ENCODE results near the gene REV1. TPM values are rescaled to one million over a fixed set of nuclear protein-coding genes. Genes with fewer than 3 reads are reported as not detected.
A peak's percentile ranks its signal among the peaks of the same experiment; 100 is the strongest.

The REV1 gene
- total and polyA plus RNA-seq, 2 of the 13 experiments (the other 11 are each of a cell fraction or from before 2014, with no cell fraction given): 49.1 to 71.8 TPM

DNA sequence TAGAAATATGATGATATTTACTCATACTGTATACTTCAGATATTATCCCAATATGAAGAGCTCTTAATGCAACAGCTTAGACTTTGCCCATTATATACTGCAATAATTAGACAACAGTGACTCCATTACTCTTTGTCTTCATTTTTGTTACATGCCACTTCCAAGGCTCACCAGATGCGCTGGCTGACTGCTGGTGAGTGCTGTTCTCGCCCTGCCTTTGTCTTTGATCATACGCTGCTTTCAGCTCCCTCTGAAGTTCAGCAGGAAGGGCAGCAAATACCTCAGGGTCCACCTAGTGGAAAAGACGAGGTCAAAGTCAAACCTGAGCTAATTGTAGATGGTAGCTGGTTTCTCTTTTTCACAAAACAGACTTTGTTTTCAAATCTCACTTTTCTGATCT, 86.3 kb downstream of the REV1 start (continued):
- TF ChIP-seq, protein P1, sequence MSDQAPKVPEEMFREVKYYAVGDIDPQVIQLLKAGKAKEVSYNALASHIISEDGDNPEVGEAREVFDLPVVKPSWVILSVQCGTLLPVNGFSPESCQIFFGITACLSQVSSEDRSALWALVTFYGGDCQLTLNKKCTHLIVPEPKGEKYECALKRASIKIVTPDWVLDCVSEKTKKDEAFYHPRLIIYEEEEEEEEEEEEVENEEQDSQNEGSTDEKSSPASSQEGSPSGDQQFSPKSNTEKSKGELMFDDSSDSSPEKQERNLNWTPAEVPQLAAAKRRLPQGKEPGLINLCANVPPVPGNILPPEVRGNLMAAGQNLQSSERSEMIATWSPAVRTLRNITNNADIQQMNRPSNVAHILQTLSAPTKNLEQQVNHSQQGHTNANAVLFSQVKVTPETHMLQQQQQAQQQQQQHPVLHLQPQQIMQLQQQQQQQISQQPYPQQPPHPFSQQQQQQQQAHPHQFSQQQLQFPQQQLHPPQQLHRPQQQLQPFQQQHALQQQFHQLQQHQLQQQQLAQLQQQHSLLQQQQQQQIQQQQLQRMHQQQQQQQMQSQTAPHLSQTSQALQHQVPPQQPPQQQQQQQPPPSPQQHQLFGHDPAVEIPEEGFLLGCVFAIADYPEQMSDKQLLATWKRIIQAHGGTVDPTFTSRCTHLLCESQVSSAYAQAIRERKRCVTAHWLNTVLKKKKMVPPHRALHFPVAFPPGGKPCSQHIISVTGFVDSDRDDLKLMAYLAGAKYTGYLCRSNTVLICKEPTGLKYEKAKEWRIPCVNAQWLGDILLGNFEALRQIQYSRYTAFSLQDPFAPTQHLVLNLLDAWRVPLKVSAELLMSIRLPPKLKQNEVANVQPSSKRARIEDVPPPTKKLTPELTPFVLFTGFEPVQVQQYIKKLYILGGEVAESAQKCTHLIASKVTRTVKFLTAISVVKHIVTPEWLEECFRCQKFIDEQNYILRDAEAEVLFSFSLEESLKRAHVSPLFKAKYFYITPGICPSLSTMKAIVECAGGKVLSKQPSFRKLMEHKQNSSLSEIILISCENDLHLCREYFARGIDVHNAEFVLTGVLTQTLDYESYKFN (CRISPR knock-in tag; conservative IDR thresholded peaks at IDR 0.05): peak; percentile 77
- TF ChIP-seq FOXJ3 (CRISPR knock-in tag; IDR thresholded peaks at IDR 0.05; ENCODE audit: borderline replicate concordance) (peak; percentile 50; the same call in 1 of the 2 replicates), ZNF720 (CRISPR knock-in tag; IDR thresholded peaks at IDR 0.05) (no peak), ZNF24 (IDR thresholded peaks at IDR 0.05) (no peak), NFKBIZ (CRISPR knock-in tag; IDR thresholded peaks at IDR 0.05) (no peak), ZNF678 (CRISPR knock-in tag; IDR thresholded peaks at IDR 0.05) (no peak), SMAD9 (CRISPR knock-in tag; IDR thresholded peaks at IDR 0.05) (no peak), NRL (CRISPR knock-in tag; IDR thresholded peaks at IDR 0.05; ENCODE audit: borderline replicate concordance) (no peak), PTBP1 (IDR thresholded peaks at IDR 0.05; ENCODE audit: low read depth, low read length, poor library complexity, severe bottlenecking) (no peak), YEATS4 (CRISPR knock-in tag; IDR thresholded peaks at IDR 0.05; ENCODE audit: borderline replicate concordance) (no peak), ZNF501 (CRISPR knock-in tag; IDR thresholded peaks at IDR 0.05) (peak; percentile 62; the same call in 1 of the 2 replicates), ZNF7 (CRISPR knock-in tag; IDR thresholded peaks at IDR 0.05) (no peak), POLR2G (IDR thresholded peaks at IDR 0.05; ENCODE audit: low read depth, low read length) (no peak), ZNF260 (CRISPR knock-in tag; IDR thresholded peaks at IDR 0.05; ENCODE audit: borderline replicate concordance, low read depth) (no peak), NFIC (IDR thresholded peaks at IDR 0.05; ENCODE audit: low read length) (no peak), SRSF9 (IDR thresholded peaks at IDR 0.05; ENCODE audit: borderline replicate concordance, insufficient read depth, low read depth, low read length, poor library complexity, severe bottlenecking) (no peak), ZSCAN25 (CRISPR knock-in tag; IDR thresholded peaks at IDR 0.05) (no peak), JARID2 (CRISPR knock-in tag; IDR thresholded peaks at IDR 0.05; ENCODE audit: insufficient replicate concordance) (no peak), SMAD3 (CRISPR knock-in tag; IDR thresholded peaks at IDR 0.05) (peak; percentile 17; the same call in 1 of the 2 replicates)
- TF ChIP-seq, protein P2, sequence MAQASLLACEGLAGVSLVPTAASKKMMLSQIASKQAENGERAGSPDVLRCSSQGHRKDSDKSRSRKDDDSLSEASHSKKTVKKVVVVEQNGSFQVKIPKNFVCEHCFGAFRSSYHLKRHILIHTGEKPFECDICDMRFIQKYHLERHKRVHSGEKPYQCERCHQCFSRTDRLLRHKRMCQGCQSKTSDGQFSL (CRISPR knock-in tag; IDR thresholded peaks at IDR 0.05): no peak
- TF ChIP-seq, protein P3, sequence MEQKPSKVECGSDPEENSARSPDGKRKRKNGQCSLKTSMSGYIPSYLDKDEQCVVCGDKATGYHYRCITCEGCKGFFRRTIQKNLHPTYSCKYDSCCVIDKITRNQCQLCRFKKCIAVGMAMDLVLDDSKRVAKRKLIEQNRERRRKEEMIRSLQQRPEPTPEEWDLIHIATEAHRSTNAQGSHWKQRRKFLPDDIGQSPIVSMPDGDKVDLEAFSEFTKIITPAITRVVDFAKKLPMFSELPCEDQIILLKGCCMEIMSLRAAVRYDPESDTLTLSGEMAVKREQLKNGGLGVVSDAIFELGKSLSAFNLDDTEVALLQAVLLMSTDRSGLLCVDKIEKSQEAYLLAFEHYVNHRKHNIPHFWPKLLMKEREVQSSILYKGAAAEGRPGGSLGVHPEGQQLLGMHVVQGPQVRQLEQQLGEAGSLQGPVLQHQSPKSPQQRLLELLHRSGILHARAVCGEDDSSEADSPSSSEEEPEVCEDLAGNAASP (CRISPR knock-in tag; IDR thresholded peaks at IDR 0.05; ENCODE audit: borderline replicate concordance): 0 out of 2 replicates have a peak, but pooled peaks have one; percentile 54
- TF ChIP-seq, protein P4, sequence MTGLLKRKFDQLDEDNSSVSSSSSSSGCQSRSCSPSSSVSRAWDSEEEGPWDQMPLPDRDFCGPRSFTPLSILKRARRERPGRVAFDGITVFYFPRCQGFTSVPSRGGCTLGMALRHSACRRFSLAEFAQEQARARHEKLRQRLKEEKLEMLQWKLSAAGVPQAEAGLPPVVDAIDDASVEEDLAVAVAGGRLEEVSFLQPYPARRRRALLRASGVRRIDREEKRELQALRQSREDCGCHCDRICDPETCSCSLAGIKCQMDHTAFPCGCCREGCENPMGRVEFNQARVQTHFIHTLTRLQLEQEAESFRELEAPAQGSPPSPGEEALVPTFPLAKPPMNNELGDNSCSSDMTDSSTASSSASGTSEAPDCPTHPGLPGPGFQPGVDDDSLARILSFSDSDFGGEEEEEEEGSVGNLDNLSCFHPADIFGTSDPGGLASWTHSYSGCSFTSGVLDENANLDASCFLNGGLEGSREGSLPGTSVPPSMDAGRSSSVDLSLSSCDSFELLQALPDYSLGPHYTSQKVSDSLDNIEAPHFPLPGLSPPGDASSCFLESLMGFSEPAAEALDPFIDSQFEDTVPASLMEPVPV (CRISPR knock-in tag; IDR thresholded peaks at IDR 0.05): no peak
- TF ChIP-seq, protein P5, sequence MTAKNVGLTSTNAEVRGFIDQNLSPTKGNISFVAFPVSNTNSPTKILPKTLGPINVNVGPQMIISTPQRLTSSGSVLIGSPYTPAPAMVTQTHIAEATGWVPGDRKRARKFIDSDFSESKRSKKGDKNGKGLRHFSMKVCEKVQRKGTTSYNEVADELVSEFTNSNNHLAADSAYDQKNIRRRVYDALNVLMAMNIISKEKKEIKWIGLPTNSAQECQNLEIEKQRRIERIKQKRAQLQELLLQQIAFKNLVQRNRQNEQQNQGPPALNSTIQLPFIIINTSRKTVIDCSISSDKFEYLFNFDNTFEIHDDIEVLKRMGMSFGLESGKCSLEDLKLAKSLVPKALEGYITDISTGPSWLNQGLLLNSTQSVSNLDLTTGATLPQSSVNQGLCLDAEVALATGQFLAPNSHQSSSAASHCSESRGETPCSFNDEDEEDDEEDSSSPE (CRISPR knock-in tag; IDR thresholded peaks at IDR 0.05): 0 out of 2 replicates have a peak, but pooled peaks have one; percentile 30
